Measurements from ENCODE around the gene PROX1. TPM values are rescaled to one million over a fixed set of nuclear protein-coding genes. Genes with fewer than 3 reads are reported as not detected.
A peak's percentile ranks its signal among the peaks of the same experiment; 100 is the strongest.

Gene PROX1
- total and polyA plus RNA-seq, 11 donors, result 6.9 to 145 (median 64.4) TPM

DNA sequence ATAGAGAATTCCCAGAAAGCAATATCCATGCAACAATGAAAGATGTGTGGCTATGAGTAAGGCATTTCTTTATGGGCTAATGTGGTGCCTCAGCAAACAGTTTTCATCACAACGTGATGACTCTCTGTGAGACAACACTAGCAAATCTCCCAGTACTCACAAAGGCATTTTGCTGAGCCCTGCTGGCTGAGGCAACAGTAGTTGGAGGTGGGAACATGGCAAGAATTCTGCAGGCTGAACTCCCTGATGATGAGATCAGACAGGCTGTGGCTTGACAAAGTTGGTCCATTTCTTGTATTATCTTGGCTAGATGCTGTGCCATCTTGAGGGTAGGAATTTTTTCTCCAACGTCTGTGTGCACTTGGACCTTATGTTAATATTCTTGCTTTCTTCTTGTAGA, 24.6 kb downstream of the PROX1 start:
- ATAC-seq (peak in 2 of 4 donors; percentile 7 to 33), DNase-seq (no peak)
- TF ChIP-seq, protein P1, sequence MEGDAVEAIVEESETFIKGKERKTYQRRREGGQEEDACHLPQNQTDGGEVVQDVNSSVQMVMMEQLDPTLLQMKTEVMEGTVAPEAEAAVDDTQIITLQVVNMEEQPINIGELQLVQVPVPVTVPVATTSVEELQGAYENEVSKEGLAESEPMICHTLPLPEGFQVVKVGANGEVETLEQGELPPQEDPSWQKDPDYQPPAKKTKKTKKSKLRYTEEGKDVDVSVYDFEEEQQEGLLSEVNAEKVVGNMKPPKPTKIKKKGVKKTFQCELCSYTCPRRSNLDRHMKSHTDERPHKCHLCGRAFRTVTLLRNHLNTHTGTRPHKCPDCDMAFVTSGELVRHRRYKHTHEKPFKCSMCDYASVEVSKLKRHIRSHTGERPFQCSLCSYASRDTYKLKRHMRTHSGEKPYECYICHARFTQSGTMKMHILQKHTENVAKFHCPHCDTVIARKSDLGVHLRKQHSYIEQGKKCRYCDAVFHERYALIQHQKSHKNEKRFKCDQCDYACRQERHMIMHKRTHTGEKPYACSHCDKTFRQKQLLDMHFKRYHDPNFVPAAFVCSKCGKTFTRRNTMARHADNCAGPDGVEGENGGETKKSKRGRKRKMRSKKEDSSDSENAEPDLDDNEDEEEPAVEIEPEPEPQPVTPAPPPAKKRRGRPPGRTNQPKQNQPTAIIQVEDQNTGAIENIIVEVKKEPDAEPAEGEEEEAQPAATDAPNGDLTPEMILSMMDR (IDR thresholded peaks at IDR 0.05), result no peak
- no peak for TF ChIP-seq POLR2A (IDR thresholded peaks at IDR 0.05)
- 11 to 29% (median 22%) methylated on average over 2 of the region's 2 CpGs for WGBS, 4 donors
- no peaks in the 10 kb centered on the region for H3K9me3 ChIP-seq
- peak overlapping the region in 7 of 12 donors; percentile 22 to 80 (median 62) for H3K27ac ChIP-seq
- peaks cover 0 to 28% (median 2%) of the 10 kb centered on the region in 9 donors for H3K36me3 ChIP-seq
- peaks cover 0 to 55% (median 5%) of the 10 kb centered on the region in 12 donors for H3K4me1 ChIP-seq
- intact Hi-C loops (cut with DNase I), result no loop called here
- no peak overlapping the region for H3K4me3 ChIP-seq
- no peaks in the 10 kb centered on the region for H3K27me3 ChIP-seq

DNA sequence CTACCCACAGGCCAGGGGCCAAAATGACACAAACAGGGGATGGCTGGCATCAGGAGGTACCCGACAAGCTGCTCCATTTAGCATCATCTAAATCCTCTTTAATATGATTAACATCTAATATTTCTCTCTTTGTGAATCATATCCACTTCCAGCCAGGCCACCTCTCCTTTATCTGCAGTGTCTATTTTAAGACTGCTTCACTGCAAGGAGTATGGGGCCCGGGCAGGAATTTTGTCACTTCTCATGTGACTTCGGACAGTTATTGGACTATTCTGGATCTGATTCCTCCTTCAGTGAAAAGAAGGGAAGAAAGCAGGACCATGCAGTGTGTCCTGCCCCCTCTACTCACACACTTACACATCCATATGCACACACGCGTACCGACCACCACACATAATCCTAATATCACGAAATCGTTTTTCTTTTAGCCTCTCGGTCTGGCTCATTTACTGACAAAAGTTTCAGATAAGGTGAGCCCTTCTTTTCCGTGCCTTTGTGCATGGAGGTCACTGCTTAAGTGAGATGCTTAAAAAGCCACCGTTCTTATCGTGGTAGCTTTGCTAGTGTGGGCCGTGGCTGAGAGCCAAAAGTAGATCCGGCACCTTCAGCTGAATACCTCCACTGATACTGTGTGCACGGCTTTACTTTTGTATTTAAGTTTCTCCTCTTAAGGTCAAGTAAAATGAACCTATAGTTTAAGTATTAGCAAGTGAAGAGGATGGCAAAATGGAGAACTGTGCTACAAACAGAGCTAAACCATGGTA, 26.0 kb downstream of the PROX1 start:
- peaks cover 0 to 28% (median 2%) of the 10 kb centered on the region in 9 donors for H3K36me3 ChIP-seq
- intact Hi-C loops (cut with DNase I), result no loop called here
- TF ChIP-seq, protein P1 (IDR thresholded peaks at IDR 0.05), result no peak
- no peak for TF ChIP-seq POLR2A (IDR thresholded peaks at IDR 0.05)
- H3K27ac ChIP-seq, result peak overlapping the region; percentile 12 to 84 (median 75)
- H3K4me1 ChIP-seq, result peaks cover 0 to 60% (median 6%) of the 10 kb centered on the region in 12 donors
- H3K9me3 ChIP-seq, result no peaks in the 10 kb centered on the region
- ATAC-seq, result peak; percentile 38 to 70 (median 62)
- no peak overlapping the region for H3K4me3 ChIP-seq
- WGBS, 4 donors, result 42 to 55% (median 52%) methylated on average over 15 of the region's 15 CpGs
- H3K27me3 ChIP-seq, result no peaks in the 10 kb centered on the region
- no peak for DNase-seq

- TF ChIP-seq, protein P1 (IDR thresholded peaks at IDR 0.05), result no peak
- no peak for TF ChIP-seq POLR2A (IDR thresholded peaks at IDR 0.05)
- peak overlapping the region; percentile 27 to 84 (median 75) for H3K27ac ChIP-seq
- intact Hi-C loops (cut with DNase I), result no loop called here
- ATAC-seq (peak; percentile 34 to 74 (median 53)), DNase-seq (no peak)
- H3K9me3 ChIP-seq, result no peaks in the 10 kb centered on the region
- no peaks in the 10 kb centered on the region for H3K27me3 ChIP-seq
- peaks cover 0 to 59% (median 7%) of the 10 kb centered on the region in 12 donors for H3K4me1 ChIP-seq
- H3K36me3 ChIP-seq, result peaks cover 0 to 28% (median 2%) of the 10 kb centered on the region in 9 donors
- WGBS, 4 donors, result 23 to 38% (median 35%) methylated on average over 4 of the region's 4 CpGs
- H3K4me3 ChIP-seq, result no peak overlapping the region
Measured at GRCh38 chr1:214014730-214015129, 27.0 kb downstream of the PROX1 start.

- DNase-seq (no peak), ATAC-seq (no peak)
- Histone ChIP-seq H3K27me3 (no peaks in the 10 kb centered on the region), H3K27ac (no peak overlapping the region), H3K4me1 (peaks cover 0 to 54% (median 9%) of the 10 kb centered on the region in 12 donors), H3K36me3 (peaks cover 0 to 19% (median 0%) of the 10 kb centered on the region in 9 donors), H3K4me3 (no peak overlapping the region), H3K9me3 (no peaks in the 10 kb centered on the region)
- intact Hi-C loops (cut with DNase I), result no loop called here
- 85 to 89% (median 86%) methylated on average over 11 of the region's 11 CpGs for WGBS, 4 donors
- TF ChIP-seq POLR2A (IDR thresholded peaks at IDR 0.05), result no peak
- TF ChIP-seq, protein P1 (IDR thresholded peaks at IDR 0.05), result no peak
Measured at GRCh38 chr1:214017191-214017982, 29.6 kb downstream of the PROX1 start.
